ENCODE data around the gene SH3BP1.

Gene SH3BP1

DNA sequence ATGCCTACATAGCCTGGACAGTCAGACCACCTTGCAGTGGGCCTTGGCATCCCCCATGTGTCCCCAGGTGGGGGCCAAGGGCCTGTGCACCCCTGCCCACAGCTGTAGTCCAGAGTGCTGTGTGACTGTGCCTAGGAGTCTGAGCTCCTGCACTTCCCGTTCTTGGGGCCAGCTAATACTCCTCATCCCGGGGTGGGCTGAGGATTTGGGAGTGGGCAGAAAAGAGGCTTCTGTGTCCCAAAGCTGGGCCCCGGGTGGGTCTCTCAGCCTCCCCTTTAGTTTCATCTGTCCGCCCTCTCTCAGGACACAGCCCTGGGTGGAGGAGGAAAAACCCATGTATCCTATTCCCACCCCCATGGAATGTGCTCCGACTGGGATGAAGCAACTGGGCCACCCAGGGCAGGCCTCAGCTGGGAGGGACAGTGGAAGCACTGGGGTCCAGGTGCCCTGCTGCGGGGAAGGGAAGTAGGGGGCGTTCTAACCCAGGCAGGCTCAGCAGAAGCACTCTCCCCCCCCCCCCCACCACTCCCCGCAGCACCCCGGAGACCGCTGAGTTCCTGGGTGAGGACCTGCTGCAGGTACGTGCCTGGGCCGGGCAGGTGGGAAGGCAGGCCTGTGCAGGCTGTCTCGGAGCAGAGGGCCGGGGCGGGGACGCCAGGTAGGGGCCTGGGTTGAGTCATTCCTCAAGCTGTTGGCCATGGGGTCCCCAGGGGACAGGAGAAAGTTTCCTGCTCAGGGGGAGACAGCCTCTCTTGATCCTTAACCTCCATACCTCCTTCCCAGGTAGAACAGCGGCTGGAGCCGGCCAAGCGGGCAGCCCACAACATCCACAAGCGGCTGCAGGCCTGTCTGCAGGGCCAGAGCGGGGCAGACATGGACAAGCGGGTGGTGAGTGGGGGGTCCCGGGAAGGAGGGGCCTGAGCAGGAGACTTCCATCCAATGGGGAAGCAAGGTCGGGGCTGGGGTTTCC, 1.4 kb downstream of the SH3BP1 start:
- peaks cover 0 to 34% of the 10 kb centered on the region in 2 donors for H3K27me3 ChIP-seq
- intact Hi-C loops (cut with DNase I; ENCODE audit: low total_unique reads), result loop anchor here (5.0 kb wide), 2 partner anchors 41 to 151 kb away; no protein-coding TSS in a partner anchor
- TF ChIP-seq, protein P1, sequence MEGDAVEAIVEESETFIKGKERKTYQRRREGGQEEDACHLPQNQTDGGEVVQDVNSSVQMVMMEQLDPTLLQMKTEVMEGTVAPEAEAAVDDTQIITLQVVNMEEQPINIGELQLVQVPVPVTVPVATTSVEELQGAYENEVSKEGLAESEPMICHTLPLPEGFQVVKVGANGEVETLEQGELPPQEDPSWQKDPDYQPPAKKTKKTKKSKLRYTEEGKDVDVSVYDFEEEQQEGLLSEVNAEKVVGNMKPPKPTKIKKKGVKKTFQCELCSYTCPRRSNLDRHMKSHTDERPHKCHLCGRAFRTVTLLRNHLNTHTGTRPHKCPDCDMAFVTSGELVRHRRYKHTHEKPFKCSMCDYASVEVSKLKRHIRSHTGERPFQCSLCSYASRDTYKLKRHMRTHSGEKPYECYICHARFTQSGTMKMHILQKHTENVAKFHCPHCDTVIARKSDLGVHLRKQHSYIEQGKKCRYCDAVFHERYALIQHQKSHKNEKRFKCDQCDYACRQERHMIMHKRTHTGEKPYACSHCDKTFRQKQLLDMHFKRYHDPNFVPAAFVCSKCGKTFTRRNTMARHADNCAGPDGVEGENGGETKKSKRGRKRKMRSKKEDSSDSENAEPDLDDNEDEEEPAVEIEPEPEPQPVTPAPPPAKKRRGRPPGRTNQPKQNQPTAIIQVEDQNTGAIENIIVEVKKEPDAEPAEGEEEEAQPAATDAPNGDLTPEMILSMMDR (IDR thresholded peaks at IDR 0.05), result no peak
- DNase-seq, result peak in 1 of 2 donors; percentile 65
- peaks cover 0 to 38% (median 12%) of the 10 kb centered on the region in 4 donors for H3K4me1 ChIP-seq
- H3K4me3 ChIP-seq, result peak overlapping the region; percentile 46 to 50
- H3K9me3 ChIP-seq, result no peaks in the 10 kb centered on the region
- H3K27ac ChIP-seq, result no peak overlapping the region
- H3K36me3 ChIP-seq, result no peaks in the 10 kb centered on the region

DNA sequence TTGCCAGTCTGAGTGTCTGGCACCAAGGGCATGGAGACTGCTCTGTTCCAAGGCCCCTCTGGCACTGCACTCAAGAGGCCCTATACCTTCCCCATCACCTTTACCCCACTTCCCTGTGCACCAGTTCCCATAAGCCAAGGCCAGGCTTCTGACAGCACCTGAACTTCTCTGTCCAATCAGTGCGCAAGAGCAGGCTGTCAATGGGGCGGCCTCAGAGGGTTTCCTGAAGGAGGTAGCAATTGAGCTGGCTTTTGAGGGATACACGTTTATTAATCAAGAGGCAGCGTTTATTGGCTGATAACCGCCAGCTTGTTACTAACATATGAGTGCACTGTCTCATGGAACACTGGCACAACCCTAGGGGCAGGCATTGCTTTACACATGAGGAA, 2.1 kb downstream of the SH3BP1 start:
- no peak for DNase-seq
- intact Hi-C loops (cut with DNase I; ENCODE audit: low total_unique reads), result loop anchor here (5.0 kb wide), 2 partner anchors 41 to 151 kb away; no protein-coding TSS in a partner anchor
- Histone ChIP-seq H3K27ac (no peak overlapping the region), H3K9me3 (no peaks in the 10 kb centered on the region), H3K4me1 (peaks cover 0 to 38% (median 12%) of the 10 kb centered on the region in 4 donors), H3K36me3 (no peaks in the 10 kb centered on the region), H3K27me3 (peaks cover 0 to 34% of the 10 kb centered on the region in 2 donors), H3K4me3 (no peak overlapping the region)
- TF ChIP-seq, protein P1 (IDR thresholded peaks at IDR 0.05), result no peak

DNA sequence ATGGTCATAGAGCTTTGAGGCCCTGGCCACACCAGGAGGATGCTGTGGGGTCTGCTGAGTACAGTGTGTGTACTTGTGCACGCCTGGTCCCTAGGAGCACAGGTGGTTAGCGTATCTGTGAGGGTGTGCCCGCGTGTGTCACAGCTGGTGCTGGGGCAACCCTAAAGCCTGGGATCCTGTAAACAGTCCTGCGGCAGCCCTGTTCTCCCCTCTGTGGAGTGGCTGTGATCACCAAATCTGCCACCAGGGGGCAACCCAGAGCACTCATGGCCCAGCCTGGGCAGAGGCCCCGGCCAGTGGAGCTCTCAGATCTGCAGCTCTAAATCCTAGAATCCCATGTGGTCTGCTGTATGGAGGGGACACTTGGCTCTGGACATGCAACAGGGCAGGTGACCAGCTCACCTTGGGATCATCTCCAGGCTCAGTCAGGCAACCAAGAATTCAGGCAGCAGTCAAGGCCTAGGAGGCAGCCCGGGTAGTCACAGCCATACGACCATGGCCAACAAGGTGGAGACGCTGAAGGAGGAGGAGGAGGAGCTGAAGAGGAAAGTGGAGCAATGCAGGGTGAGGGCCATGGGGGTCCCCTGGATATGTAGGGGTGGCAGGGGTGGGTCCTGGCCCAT, 3.9 kb downstream of the SH3BP1 start:
- no peaks in the 10 kb centered on the region for H3K9me3 ChIP-seq
- H3K27me3 ChIP-seq, result peaks cover 0 to 34% of the 10 kb centered on the region in 2 donors
- TF ChIP-seq, protein P1 (IDR thresholded peaks at IDR 0.05), result peak; percentile 91 to 93
- peaks cover 0 to 37% (median 12%) of the 10 kb centered on the region in 4 donors for H3K4me1 ChIP-seq
- peak; percentile 85 to 87 for DNase-seq
- no peak overlapping the region for H3K27ac ChIP-seq
- H3K4me3 ChIP-seq, result no peak overlapping the region
- no peaks in the 10 kb centered on the region for H3K36me3 ChIP-seq
- intact Hi-C loops (cut with DNase I; ENCODE audit: low total_unique reads), result loop anchor here (5.0 kb wide), 2 partner anchors 39 to 149 kb away; no protein-coding TSS in a partner anchor

DNA sequence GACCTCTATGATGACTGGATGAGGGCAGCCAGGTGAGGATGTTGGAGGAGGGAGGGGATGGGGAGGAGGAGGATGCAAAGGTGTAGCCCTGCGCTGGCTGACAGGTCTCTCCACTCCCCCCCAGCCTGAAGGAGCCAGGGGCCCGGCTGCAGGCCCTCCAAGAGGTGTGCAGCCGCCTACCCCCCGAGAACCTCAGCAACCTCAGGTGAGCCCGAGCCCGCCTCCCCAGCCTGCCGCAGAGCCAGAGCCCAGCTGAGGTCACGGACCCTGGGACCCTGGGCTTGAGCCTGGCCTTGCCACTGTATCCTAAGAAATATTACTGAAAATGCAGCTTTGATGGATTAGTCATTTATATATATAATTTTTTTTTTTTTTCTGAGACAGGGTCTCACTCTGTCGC, 7.8 kb downstream of the SH3BP1 start:
- no peaks in the 10 kb centered on the region for H3K9me3 ChIP-seq
- DNase-seq, result no peak
- intact Hi-C loops (cut with DNase I; ENCODE audit: low total_unique reads), result no loop called here
- H3K4me1 ChIP-seq, result peaks cover 0 to 10% (median 0%) of the 10 kb centered on the region in 4 donors
- no peaks in the 10 kb centered on the region for H3K27me3 ChIP-seq
- peaks cover 0 to 12% (median 9%) of the 10 kb centered on the region in 3 donors for H3K36me3 ChIP-seq
- TF ChIP-seq, protein P1 (IDR thresholded peaks at IDR 0.05), result no peak
- no peak overlapping the region for H3K27ac ChIP-seq
- H3K4me3 ChIP-seq, result no peak overlapping the region

DNA sequence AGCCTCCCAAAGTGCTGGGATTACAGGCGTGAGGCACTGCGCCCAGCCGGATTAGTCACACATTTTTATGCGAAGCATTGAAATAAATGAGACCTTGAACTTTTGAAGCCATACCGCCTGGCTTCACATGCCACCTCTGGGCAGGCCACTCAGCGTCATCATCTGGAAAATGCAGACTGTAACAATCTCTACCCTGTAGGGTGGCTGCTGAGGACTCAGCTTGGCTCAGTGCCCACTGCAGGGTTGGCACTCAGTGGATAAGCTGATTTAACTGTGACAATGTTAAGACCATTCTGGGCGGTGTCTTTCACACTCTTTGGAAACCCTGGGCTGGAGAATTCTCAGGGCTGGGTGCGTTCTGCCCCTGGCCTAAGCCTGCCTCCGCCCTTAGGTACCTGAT, 8.5 kb downstream of the SH3BP1 start:
- Histone ChIP-seq H3K9me3 (no peaks in the 10 kb centered on the region), H3K4me1 (peaks cover 0 to 9% (median 0%) of the 10 kb centered on the region in 4 donors), H3K4me3 (no peak overlapping the region), H3K27ac (no peak overlapping the region), H3K36me3 (peaks cover 0 to 12% (median 9%) of the 10 kb centered on the region in 3 donors), H3K27me3 (no peaks in the 10 kb centered on the region)
- no peak for DNase-seq
- intact Hi-C loops (cut with DNase I; ENCODE audit: low total_unique reads), result no loop called here
- TF ChIP-seq, protein P1 (IDR thresholded peaks at IDR 0.05), result no peak

Data from tibial artery (tissue), 4 donors.